NT2/D1 (cell line): ENCODE measurements around the gene SH2D3C.

Experiments used
- YY1 ChIP-seq: IDR thresholded peaks from 2 replicates; pipeline ENCODE4 v1.6.1; 2011; ENCODE audit not compliant: insufficient read length, insufficient read depth
- ZNF274 ChIP-seq: IDR thresholded peaks from 2 replicates; pipeline ENCODE4 v1.6.1; 2011; ENCODE audit warnings: mild to moderate bottlenecking, low read depth, low read length

DNA sequence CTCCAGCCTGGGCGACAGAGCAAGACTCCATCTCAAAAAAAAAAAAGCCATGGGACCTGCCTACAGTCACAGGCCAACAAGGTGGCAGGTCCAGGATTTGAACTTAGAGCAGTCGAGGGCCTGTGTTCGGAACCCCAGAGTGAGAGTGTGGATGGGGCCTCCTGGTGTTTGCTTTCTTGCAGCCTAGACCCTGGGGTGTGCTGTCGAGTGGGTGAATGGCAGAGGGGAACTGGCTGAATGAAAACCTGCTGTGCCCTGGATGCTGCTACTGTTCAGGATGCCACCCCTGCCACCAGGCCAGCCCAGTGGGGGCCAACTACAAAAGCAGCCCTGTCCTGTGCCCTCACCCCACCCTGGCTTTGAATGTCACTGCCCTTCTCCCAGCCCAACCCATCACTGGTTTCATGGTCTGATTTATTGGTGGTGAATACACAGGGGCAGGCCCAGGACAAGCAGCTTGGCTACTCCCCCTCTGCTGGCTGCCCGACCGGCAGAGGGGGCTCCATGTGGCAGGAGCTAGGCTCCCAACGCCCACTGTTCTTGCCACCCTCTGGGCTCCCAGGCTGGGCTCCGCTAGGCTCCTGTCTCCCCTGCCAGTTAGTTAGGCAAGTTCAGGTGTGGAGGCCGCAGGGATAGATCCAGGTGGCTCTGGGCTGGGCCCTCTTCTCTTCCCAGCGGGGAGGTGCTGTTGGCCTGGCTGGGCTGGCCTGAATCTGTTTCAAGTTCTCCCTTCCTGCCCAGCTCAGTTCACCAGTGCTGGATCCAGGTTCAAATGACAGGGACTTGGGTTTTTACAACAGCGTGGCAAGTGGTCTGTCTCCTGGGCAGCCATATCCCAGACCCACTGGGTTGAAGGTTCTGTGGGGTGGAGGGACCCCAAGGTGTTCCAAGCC lies 36.4 kb upstream of the SH2D3C start:
- TF ChIP-seq YY1, result no peak
- TF ChIP-seq ZNF274, result no peak
